HCT116 (cell line): Measurements from ENCODE around the gene PEX5. TPM values are rescaled to one million over a fixed set of nuclear protein-coding genes. Genes with fewer than 3 reads are reported as not detected.

Source experiments
- ATAC-seq: fragments of 200-7000 bp; cut with Tn5 transposase; 2 replicates; pipeline ENCODE4 v1.9.1; 2020; ENCODE audit warnings: mild to moderate bottlenecking, moderate library complexity
- Bru-seq: library from RNA; stranded (reverse); fragments of 400-500 nt; gene quantifications from one replicate; lab custom pipeline; 2021; lab: Mats Ljungman, UMichigan
- BruChase-seq, 2 experiments: library from RNA; stranded (reverse); fragments of 400-500 nt; gene quantifications; one replicate each; lab custom pipeline; 2021; lab: Mats Ljungman, UMichigan
- BruUV-seq: library from RNA; stranded (reverse); fragments of 400-500 nt; replicated peaks from 2 replicates; lab custom pipeline; 2021; lab: Mats Ljungman, UMichigan
- CTCF ChIA-PET: fragments of 300-600 bp; sonication (Branson Sonifier 250); formaldehyde crosslinking; loops from one replicate; lab custom pipeline; 2021; ENCODE audit warnings: antibody characterized with exemption; lab: Charles Lee
- POLR2A ChIA-PET: fragments of 300-600, 350-600 bp; sonication (Branson Sonifier 250); formaldehyde crosslinking; loops from one replicate; lab custom pipeline; 2021; ENCODE audit warnings: antibody characterized with exemption; lab: Charles Lee
- RAD21 ChIA-PET, 2 experiments: fragments of 300-600 bp; sonication (Branson Sonifier 250); formaldehyde crosslinking; loops; one replicate each; lab custom pipeline; 2023; ENCODE audit warnings: low total read pairs in 2 of 2; ENCODE audit not compliant: uncharacterized antibody in 2 of 2, unreplicated experiment in 2 of 2, low non-redundant PET in 1 of 2; lab: Charles Lee
- DNase-seq: peaks from one replicate; pipeline ENCODE4 v3.0.0-alpha.2; 2010; ENCODE audit warnings: low read depth, low spot score
- H2AFZ ChIP-seq: fragments of 200-600 bp; shearing (Covaris generic), sonication (generic); 2 replicates; pipeline ENCODE4 v1.6.1; 2017; ENCODE audit warnings: low read depth, mixed run types, mixed read lengths, antibody characterized with exemption, low read length; ENCODE audit not compliant: poor library complexity, severe bottlenecking
- H3K27ac ChIP-seq: 2 replicates; pipeline ENCODE4 v1.5.1; 2012; ENCODE audit warnings: low read depth, low read length
- H3K27me3 ChIP-seq: fragments of 200-600 bp; sonication (generic); 2 replicates; pipeline ENCODE4 v1.6.1; 2016; ENCODE audit warnings: mixed run types, low read length, mixed read lengths; ENCODE audit not compliant: insufficient read depth
- H3K36me3 ChIP-seq, 2 experiments: fragments of 200-500 bp in 1 of 2; fragments of 200-600 bp in 1 of 2; sonication (Bioruptor generic) in 1 of 2; sonication (generic) in 1 of 2; 2 replicates each; pipeline versions ENCODE4 v1.5.1 to v1.6.1; 2014 to 2016; ENCODE audit warnings: low read length in 2 of 2, inconsistent platforms in 1 of 2, mixed read lengths in 1 of 2, mixed run types in 1 of 2; ENCODE audit not compliant: insufficient read depth in 2 of 2, control insufficient read depth in 1 of 2
- H3K4me1 ChIP-seq, 2 experiments: fragments of 200-600 bp in 1 of 2; sonication (generic) in 1 of 2; 2 replicates each; pipeline versions ENCODE4 v1.5.1 to v1.6.1; 2012 to 2017; ENCODE audit warnings: low read length in 2 of 2, inconsistent platforms in 1 of 2, mild to moderate bottlenecking in 1 of 2, mixed read lengths in 1 of 2, mixed run types in 1 of 2, moderate library complexity in 1 of 2; ENCODE audit not compliant: insufficient read depth in 2 of 2, control insufficient read depth in 1 of 2
- H3K4me2 ChIP-seq: fragments of 200-600 bp; sonication (generic); 2 replicates; pipeline ENCODE4 v1.6.1; 2017; ENCODE audit warnings: mixed run types, low read length, mixed read lengths
- H3K4me3 ChIP-seq, 2 experiments: fragments of 200-600 bp in 1 of 2; sonication (generic) in 1 of 2; replicated peaks in 1 of 2; 2 replicates each; pipeline ENCODE4 v1.5.1; 2011 to 2016; ENCODE audit warnings: low read length in 2 of 2, control low read depth in 1 of 2, low read depth in 1 of 2, mild to moderate bottlenecking in 1 of 2, mixed read lengths in 1 of 2, mixed run types in 1 of 2
- H3K79me2 ChIP-seq: fragments of 200-600 bp; sonication (generic); 2 replicates; pipeline ENCODE4 v1.6.1; 2017; ENCODE audit warnings: mild to moderate bottlenecking, mixed run types, low read length, moderate library complexity, mixed read lengths; ENCODE audit not compliant: insufficient read depth
- H3K9ac ChIP-seq: fragments of 200-600 bp; sonication (generic); 2 replicates; pipeline ENCODE4 v1.6.1; 2016; ENCODE audit warnings: low read length, mixed read lengths
- H3K9me2 ChIP-seq: fragments of 200-600 bp; sonication (generic), shearing (Covaris generic); 2 replicates; pipeline ENCODE4 v1.6.1; 2017; ENCODE audit warnings: mixed run types, mild to moderate bottlenecking, moderate library complexity; ENCODE audit not compliant: insufficient read depth
- H3K9me3 ChIP-seq, 2 experiments: fragments of 200-500 bp in 1 of 2; fragments of 200-600 bp in 1 of 2; sonication (Bioruptor generic) in 1 of 2; sonication (generic) in 1 of 2; 2 replicates each; pipeline ENCODE4 v1.6.1; 2014 to 2017; ENCODE audit warnings: low read length in 2 of 2, mixed read lengths in 2 of 2, inconsistent platforms in 1 of 2, low read depth in 1 of 2, mild to moderate bottlenecking in 1 of 2, mixed run types in 1 of 2, moderate library complexity in 1 of 2; ENCODE audit not compliant: control insufficient read depth in 1 of 2, insufficient read depth in 1 of 2
- H4K20me1 ChIP-seq: fragments of 200-600 bp; sonication (generic), shearing (Covaris generic); 2 replicates; pipeline ENCODE4 v1.6.1; 2017; ENCODE audit warnings: mixed run types, mild to moderate bottlenecking, moderate library complexity; ENCODE audit not compliant: insufficient read depth
- CEBPB ChIP-seq: IDR thresholded peaks from 2 replicates; pipeline ENCODE4 v1.6.1; 2012; ENCODE audit warnings: low read depth
- EGR1 ChIP-seq: IDR thresholded peaks from 2 replicates; pipeline ENCODE4 v1.6.1; 2012; ENCODE audit warnings: low read depth
- ELF1 ChIP-seq: IDR thresholded peaks from 2 replicates; pipeline ENCODE4 v1.6.1; 2012; ENCODE audit warnings: low read depth, borderline replicate concordance
- EZH2 ChIP-seq: fragments of 200-600 bp; sonication (generic); IDR thresholded peaks from 2 replicates; pipeline ENCODE4 v1.6.1; 2017; ENCODE audit warnings: antibody characterized with exemption, mixed run types
- EZH2phosphoT487 ChIP-seq: fragments of 200-600 bp; IDR thresholded peaks from 2 replicates; pipeline ENCODE4 v1.6.1; 2018; ENCODE audit warnings: antibody characterized with exemption, borderline replicate concordance
- FOSL1 ChIP-seq: IDR thresholded peaks from 2 replicates; pipeline ENCODE4 v1.6.1; 2012; ENCODE audit warnings: low read depth
- JUND ChIP-seq: IDR thresholded peaks from 2 replicates; pipeline ENCODE4 v1.6.1; 2012
- POLR2A ChIP-seq: IDR thresholded peaks from 2 replicates; pipeline ENCODE4 v1.7.0; 2011; ENCODE audit warnings: borderline replicate concordance; ENCODE audit not compliant: insufficient read depth, insufficient read length; ENCODE audit errors: extremely low read depth
- POLR2AphosphoS5 ChIP-seq: IDR thresholded peaks from 2 replicates; pipeline ENCODE4 v1.6.1; 2011; ENCODE audit warnings: mild to moderate bottlenecking, low read depth, low read length, moderate library complexity
- RAD21 ChIP-seq: IDR thresholded peaks from 2 replicates; pipeline ENCODE4 v1.6.1; 2012; ENCODE audit warnings: low read depth, mild to moderate bottlenecking
- SRF ChIP-seq: IDR thresholded peaks from 2 replicates; pipeline ENCODE4 v1.6.1; 2012; ENCODE audit warnings: low read depth
- YY1 ChIP-seq: IDR thresholded peaks from 2 replicates; pipeline ENCODE4 v1.6.1; 2011; ENCODE audit warnings: low read length, low read depth, moderate library complexity, mild to moderate bottlenecking; ENCODE audit not compliant: insufficient replicate concordance; ENCODE audit errors: extremely low read depth
- ZFX ChIP-seq: fragments of 450-650 bp; IDR thresholded peaks from 2 replicates; pipeline ENCODE4 v1.6.1; 2017
- ZNF274 ChIP-seq: fragments of 200-500 bp; sonication (Bioruptor generic); IDR thresholded peaks from 2 replicates; pipeline ENCODE4 v1.6.1; 2014; ENCODE audit warnings: mild to moderate bottlenecking, low read depth, low read length, inconsistent platforms
- intact Hi-C: fragments of 100-400 bp; cut with micrococcal nuclease; formaldehyde crosslinking; loops from 2 replicates; pipeline ENCODE4 v1.10.0; 2022
- long read RNA-seq: library from polyadenylated mRNA; unstranded; transcript quantifications from one replicate; pipeline ENCODE4 v2.0.0, GENCODE V29; 2021; ENCODE audit not compliant: unreplicated experiment
- polyA plus RNA-seq: library from polyadenylated mRNA; unstranded; fragments of >200 nt; gene quantifications from 2 replicates; pipeline ENCODE4 v1.2.1, GENCODE V29; 2012; ENCODE audit warnings: missing spikeins
- total RNA-seq: library from RNA; stranded (reverse); gene quantifications from one replicate; pipeline ENCODE4 v1.2.1, GENCODE V29; 2021; ENCODE audit not compliant: unreplicated experiment
- TF ChIP-seq, protein P1 (sequence below): IDR thresholded peaks from 2 replicates; pipeline ENCODE4 v1.6.1; 2011; ENCODE audit warnings: mild to moderate bottlenecking, low read length, moderate library complexity; ENCODE audit not compliant: insufficient replicate concordance; ENCODE audit errors: extremely low read depth
- TF ChIP-seq, protein P2 (sequence below), 3 experiments: fragments of 200-600 bp in 1 of 3; sonication (generic) in 1 of 3; IDR thresholded peaks in 2 of 3; conservative IDR thresholded peaks in 1 of 3; 2 replicates each; pipeline ENCODE4 v1.5.1; 2012 to 2017; ENCODE audit warnings: low read depth in 2 of 3, low read length in 2 of 3, antibody characterized with exemption in 1 of 3, borderline replicate concordance in 1 of 3, control low read depth in 1 of 3, mild to moderate bottlenecking in 1 of 3, mixed read lengths in 1 of 3, mixed run types in 1 of 3, moderate library complexity in 1 of 3; ENCODE audit not compliant: insufficient read depth in 1 of 3
- TF ChIP-seq, protein P3 (sequence below): IDR thresholded peaks from 2 replicates; pipeline ENCODE4 v1.6.1; 2012

PEX5 gene
- total RNA-seq (45.4 TPM), Bru-seq, nascent RNA (percentile 66 among the genes with signal in this experiment), BruChase-seq, experiment 1, labeled RNA remaining after a 6-hour chase (percentile 79 among the genes with signal in this experiment), BruChase-seq, experiment 2, labeled RNA remaining after a 2-hour chase (percentile 77 among the genes with signal in this experiment)
- 31.9 and 34.3 TPM in 2 replicates for polyA plus RNA-seq
- long read RNA-seq, partial matches to known transcripts: 4 of 12 reads
- long read RNA-seq, other reads (novel, unspliced or antisense): 6 of 12 reads

DNA sequence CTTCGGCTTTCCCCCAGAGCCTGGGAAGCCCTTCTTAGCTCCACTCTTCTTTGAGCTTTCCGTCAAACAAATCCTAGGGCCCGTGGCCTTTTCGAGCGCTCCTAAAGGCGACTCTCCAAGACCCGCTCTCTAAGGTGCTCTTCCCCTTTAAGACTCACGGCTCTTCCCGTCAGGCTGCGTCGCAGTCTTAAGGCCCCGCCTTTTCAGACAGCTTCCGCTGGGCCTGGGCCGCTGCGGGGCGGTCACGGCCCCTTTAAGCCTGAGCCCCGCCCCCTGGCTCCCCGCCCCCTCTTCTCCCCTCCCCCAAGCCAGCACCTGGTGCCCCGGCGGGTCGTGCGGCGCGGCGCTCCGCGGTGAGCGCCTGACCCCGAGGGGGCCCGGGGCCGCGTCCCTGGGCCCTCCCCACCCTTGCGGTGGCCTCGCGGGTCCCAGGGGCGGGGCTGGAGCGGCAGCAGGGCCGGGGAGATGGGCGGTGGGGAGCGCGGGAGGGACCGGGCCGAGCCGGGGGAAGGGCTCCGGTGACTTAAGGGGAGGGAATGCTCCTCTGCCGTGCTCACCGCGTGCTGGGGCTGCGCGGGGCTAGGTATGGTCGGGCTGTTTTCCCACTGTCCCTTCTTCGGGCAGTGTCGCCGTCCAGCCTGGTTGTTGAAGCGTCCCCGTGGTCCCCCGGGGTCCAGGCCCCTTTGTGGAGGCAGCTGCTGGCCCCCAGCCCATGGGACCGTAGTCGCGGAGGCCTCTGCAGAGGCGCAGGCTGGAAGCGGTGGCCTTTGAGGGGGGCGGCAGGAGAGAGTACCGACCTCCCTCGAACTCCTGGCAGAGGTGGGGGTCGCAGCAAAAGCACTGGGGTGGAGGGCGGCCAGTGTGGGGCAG, at the start of gene PEX5:
Gene PEX5, plus strand, starts transcription at position 289 of the 870 bp plus-strand sequence. CDS start 692 bp downstream, outside the sequence.
- Histone ChIP-seq H3K36me3 (peaks cover 7 to 12% of the 10 kb centered on the region in 2 experiments; a peak in 2 of 4 replicates), H3K4me3 (peak within 1 kb of the TSS; percentile 83 to 86), H4K20me1 (no peaks in the 10 kb centered on the region), H3K27ac (peak within 1 kb of the TSS; percentile 47), H2AFZ (peak within 1 kb of the TSS; percentile 72), H3K4me1 (peaks cover 7 to 24% of the 10 kb centered on the region in 2 experiments), H3K9me2 (no peaks in the 10 kb centered on the region), H3K9me3 (no peaks in the 10 kb centered on the region), H3K79me2 (peaks cover 24% of the 10 kb centered on the region), H3K4me2 (peak within 1 kb of the TSS; percentile 96), H3K27me3 (no peaks in the 10 kb centered on the region), H3K9ac (peak within 1 kb of the TSS; percentile 79)
- intact Hi-C loops: no loop called here
- POLR2A ChIA-PET: interaction anchor here (0.6 to 1.5 kb wide), 4 partner anchors 15 to 224 kb away, joined by 3 to 4 read pairs (median 3); no protein-coding TSS in a partner anchor
- BruUV-seq: no TSS peak
- RAD21 ChIA-PET: no interaction called here
- CTCF ChIA-PET: interaction anchor here (1.0 to 1.5 kb wide), 6 partner anchors 14 to 457 kb away, joined by 3 to 9 read pairs (median 4); partner anchors contain the start of gene SPSB2
- ATAC-seq: peak; percentile 93
- DNase-seq: peak; percentile 90
- no peak for TF ChIP-seq EZH2phosphoT487
- no peak for TF ChIP-seq YY1
- peak; percentile 60 for TF ChIP-seq POLR2AphosphoS5
- no peak for TF ChIP-seq POLR2A
- TF ChIP-seq ELF1: no peak
- TF ChIP-seq, protein P1, sequence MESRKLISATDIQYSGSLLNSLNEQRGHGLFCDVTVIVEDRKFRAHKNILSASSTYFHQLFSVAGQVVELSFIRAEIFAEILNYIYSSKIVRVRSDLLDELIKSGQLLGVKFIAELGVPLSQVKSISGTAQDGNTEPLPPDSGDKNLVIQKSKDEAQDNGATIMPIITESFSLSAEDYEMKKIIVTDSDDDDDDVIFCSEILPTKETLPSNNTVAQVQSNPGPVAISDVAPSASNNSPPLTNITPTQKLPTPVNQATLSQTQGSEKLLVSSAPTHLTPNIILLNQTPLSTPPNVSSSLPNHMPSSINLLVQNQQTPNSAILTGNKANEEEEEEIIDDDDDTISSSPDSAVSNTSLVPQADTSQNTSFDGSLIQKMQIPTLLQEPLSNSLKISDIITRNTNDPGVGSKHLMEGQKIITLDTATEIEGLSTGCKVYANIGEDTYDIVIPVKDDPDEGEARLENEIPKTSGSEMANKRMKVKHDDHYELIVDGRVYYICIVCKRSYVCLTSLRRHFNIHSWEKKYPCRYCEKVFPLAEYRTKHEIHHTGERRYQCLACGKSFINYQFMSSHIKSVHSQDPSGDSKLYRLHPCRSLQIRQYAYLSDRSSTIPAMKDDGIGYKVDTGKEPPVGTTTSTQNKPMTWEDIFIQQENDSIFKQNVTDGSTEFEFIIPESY: no peak
- TF ChIP-seq, protein P2, sequence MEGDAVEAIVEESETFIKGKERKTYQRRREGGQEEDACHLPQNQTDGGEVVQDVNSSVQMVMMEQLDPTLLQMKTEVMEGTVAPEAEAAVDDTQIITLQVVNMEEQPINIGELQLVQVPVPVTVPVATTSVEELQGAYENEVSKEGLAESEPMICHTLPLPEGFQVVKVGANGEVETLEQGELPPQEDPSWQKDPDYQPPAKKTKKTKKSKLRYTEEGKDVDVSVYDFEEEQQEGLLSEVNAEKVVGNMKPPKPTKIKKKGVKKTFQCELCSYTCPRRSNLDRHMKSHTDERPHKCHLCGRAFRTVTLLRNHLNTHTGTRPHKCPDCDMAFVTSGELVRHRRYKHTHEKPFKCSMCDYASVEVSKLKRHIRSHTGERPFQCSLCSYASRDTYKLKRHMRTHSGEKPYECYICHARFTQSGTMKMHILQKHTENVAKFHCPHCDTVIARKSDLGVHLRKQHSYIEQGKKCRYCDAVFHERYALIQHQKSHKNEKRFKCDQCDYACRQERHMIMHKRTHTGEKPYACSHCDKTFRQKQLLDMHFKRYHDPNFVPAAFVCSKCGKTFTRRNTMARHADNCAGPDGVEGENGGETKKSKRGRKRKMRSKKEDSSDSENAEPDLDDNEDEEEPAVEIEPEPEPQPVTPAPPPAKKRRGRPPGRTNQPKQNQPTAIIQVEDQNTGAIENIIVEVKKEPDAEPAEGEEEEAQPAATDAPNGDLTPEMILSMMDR (IDR thresholded peaks at IDR 0.05 in 2 of 3, conservative IDR thresholded peaks at IDR 0.05 in 1 of 3; ENCODE audit: borderline replicate concordance in 1 of 3, insufficient read depth in 1 of 3, low read depth in 2 of 3, low read length in 2 of 3): no peak
- no peak for TF ChIP-seq ZNF274
- no peak for TF ChIP-seq EGR1
- TF ChIP-seq JUND: no peak
- 0 out of 2 replicates have a peak, but pooled peaks have one; percentile 12 for TF ChIP-seq ZFX
- TF ChIP-seq, protein P3, sequence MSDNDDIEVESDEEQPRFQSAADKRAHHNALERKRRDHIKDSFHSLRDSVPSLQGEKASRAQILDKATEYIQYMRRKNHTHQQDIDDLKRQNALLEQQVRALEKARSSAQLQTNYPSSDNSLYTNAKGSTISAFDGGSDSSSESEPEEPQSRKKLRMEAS: peak; percentile 90
- no peak for TF ChIP-seq CEBPB
- no peak for TF ChIP-seq RAD21
- TF ChIP-seq SRF: no peak
- TF ChIP-seq EZH2: no peak
- TF ChIP-seq FOSL1: no peak
